PFSK-1 (cell line): ENCODE data around the gene C13orf46.

ENCODE experiments used
- FOXP2 ChIP-seq: optimal IDR thresholded peaks from 2 replicates; pipeline ENCODE3; 2011; ENCODE audit warnings: borderline replicate concordance, control low read depth, inconsistent platforms; ENCODE audit not compliant: insufficient read depth; ENCODE audit errors: extremely low read length, extremely low read depth
- POLR2AphosphoS5 ChIP-seq: IDR thresholded peaks from 2 replicates; pipeline ENCODE4 v1.6.1; 2012; ENCODE audit warnings: low read depth, mild to moderate bottlenecking, control low read depth, low read length, moderate library complexity
- SIN3A ChIP-seq: IDR thresholded peaks from 2 replicates; pipeline ENCODE4 v1.6.1; 2012; ENCODE audit warnings: mild to moderate bottlenecking, low read length, moderate library complexity, borderline replicate concordance; ENCODE audit not compliant: insufficient read depth
- TAF1 ChIP-seq: IDR thresholded peaks from 2 replicates; pipeline ENCODE4 v1.6.1; 2012; ENCODE audit warnings: low read length, control low read depth, borderline replicate concordance; ENCODE audit not compliant: insufficient read depth
- TF ChIP-seq, protein P1 (sequence below), 2 experiments: IDR thresholded peaks; 2 replicates each; pipeline versions ENCODE4 v1.6.1 to v1.8.0; 2011 to 2012; ENCODE audit warnings: low read depth in 2 of 2, low read length in 2 of 2, control low read depth in 1 of 2, inconsistent platforms in 1 of 2, mild to moderate bottlenecking in 1 of 2, moderate library complexity in 1 of 2; ENCODE audit not compliant: insufficient read depth in 1 of 2

Gene C13orf46

DNA sequence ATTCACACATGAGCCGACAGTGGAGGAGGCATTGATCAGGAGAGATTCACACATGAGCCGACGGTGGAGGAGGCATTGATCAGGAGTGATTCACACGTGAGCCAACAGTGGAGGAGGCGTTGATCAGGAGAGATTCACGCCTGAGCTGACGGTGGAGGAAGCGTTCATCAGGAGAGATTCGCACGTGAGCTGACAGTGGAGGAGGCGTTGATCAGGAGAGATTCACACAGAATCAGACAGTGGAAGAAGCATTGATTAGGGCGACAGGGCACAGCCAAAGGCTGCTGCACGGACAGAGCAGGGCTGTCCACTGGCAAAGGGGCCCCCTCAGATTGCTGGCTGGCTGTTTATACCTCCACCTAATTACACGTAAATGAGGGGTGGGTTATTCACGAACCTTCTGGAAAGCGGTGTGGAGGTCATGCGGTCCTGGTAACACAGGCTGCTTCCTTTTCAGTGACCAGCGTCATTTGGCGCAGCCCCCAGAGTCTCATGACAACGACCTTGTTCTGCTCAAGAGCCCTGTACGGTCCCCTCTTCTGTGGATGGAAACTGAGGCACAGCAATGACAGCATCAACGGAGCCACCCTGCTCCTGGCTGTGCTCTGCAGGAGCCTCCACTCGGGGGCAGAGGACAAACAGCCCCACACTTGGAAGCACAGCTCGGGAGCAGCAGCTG lies 59.4 kb downstream of the C13orf46 start:
- TF ChIP-seq FOXP2 (no peak), POLR2AphosphoS5 (no peak), TAF1 (no peak), SIN3A (no peak)
- TF ChIP-seq, protein P1, sequence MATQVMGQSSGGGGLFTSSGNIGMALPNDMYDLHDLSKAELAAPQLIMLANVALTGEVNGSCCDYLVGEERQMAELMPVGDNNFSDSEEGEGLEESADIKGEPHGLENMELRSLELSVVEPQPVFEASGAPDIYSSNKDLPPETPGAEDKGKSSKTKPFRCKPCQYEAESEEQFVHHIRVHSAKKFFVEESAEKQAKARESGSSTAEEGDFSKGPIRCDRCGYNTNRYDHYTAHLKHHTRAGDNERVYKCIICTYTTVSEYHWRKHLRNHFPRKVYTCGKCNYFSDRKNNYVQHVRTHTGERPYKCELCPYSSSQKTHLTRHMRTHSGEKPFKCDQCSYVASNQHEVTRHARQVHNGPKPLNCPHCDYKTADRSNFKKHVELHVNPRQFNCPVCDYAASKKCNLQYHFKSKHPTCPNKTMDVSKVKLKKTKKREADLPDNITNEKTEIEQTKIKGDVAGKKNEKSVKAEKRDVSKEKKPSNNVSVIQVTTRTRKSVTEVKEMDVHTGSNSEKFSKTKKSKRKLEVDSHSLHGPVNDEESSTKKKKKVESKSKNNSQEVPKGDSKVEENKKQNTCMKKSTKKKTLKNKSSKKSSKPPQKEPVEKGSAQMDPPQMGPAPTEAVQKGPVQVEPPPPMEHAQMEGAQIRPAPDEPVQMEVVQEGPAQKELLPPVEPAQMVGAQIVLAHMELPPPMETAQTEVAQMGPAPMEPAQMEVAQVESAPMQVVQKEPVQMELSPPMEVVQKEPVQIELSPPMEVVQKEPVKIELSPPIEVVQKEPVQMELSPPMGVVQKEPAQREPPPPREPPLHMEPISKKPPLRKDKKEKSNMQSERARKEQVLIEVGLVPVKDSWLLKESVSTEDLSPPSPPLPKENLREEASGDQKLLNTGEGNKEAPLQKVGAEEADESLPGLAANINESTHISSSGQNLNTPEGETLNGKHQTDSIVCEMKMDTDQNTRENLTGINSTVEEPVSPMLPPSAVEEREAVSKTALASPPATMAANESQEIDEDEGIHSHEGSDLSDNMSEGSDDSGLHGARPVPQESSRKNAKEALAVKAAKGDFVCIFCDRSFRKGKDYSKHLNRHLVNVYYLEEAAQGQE (IDR thresholded peaks at IDR 0.05; ENCODE audit: insufficient read depth in 1 of 2, low read depth in 2 of 2, low read length in 2 of 2), result no peak

DNA sequence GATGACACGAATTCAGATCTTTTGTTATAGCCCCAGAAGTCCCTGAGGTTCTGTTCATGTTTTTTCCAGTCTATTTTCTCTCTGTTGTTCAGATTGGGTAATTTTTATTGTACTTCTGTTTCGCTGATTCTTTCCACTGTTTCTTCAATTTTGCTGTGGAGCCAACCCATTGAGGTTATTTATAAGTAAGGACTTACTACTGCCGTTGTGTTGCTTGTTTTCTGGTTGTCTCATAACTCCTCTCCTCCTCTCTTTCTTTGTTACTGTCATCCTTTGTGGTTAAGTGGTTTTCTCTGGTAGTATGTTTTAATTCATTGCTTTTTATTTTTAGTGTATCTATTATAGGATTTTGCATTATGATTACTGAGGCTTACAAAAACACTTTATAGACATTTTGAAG lies 61.3 kb downstream of the C13orf46 start:
- TF ChIP-seq POLR2AphosphoS5 (no peak), FOXP2 (no peak), TAF1 (no peak), SIN3A (no peak)
- TF ChIP-seq, protein P1 (IDR thresholded peaks at IDR 0.05; ENCODE audit: insufficient read depth in 1 of 2, low read depth in 2 of 2, low read length in 2 of 2), result no peak

DNA sequence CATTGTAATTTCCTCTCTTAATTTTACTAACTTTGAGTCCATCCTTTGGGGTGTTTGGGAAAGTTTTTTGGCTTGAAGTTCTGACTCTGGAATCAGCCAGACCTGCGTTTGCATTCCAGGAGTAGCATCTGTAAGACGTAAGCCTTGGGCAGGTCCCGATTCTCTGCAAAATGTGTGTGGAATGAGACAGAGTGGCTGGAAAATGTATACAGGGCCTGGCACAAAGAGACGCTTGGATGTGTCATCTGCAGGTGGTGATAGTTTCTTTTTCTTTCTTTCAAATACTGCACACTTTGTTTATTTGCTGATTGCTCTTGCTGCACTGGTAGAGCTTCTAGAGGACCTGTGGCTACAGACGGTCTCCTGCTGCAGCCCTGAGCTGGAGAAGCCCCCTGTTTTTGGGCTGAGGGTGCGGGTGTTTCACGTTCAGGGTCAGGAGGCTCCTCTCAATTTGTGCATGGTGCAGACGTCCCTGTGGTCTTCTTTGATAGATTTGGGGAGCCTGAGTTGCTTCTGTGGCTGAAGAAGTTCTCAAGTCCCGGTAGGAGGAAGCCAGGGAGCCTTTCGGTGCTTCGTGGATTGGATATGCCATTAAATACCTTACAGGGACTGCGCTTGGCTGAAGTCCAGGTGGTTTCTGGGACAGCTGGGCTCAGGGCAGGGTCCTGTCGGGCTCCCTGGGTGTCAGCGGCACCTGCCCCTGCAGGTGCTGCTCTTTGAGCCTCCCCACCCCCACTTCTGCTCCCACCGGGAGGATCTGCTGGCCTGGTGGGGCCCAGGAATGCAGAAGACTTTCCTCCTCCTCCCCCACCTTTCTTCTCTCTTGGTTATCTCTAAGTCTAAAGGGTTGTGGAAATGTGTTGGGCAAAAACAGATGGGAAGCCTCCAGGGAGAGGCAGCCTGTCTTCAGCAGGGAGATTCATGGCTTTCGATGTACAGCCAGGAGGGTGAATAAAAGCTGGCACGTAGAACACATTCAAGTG lies 66.0 kb downstream of the C13orf46 start:
- TF ChIP-seq SIN3A, result no peak
- no peak for TF ChIP-seq TAF1
- TF ChIP-seq, protein P1 (IDR thresholded peaks at IDR 0.05; ENCODE audit: insufficient read depth in 1 of 2, low read depth in 2 of 2, low read length in 2 of 2), result no peak
- no peak for TF ChIP-seq POLR2AphosphoS5
- TF ChIP-seq FOXP2, result no peak

DNA sequence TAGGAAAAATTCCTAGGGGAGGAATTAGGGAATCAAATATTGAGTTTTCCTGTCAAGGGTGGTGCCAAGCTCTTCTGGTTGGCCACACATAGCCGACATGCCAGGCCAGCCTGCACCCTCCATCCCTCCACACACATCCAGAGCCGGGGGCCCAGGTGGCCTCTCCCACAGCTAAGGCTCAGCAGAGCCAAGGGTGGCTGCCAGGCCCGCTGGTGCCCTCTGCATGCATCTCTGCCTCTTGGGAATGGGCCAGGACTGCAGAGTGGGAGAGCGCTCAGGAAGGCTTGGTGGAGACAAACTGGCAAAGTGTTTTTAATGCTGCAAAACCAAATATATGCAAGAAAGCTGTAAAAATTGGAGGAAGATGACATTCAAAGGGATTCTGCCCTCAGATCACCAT lies 67.3 kb downstream of the C13orf46 start:
- TF ChIP-seq FOXP2, result no peak
- TF ChIP-seq, protein P1 (IDR thresholded peaks at IDR 0.05; ENCODE audit: insufficient read depth in 1 of 2, low read depth in 2 of 2, low read length in 2 of 2), result no peak
- no peak for TF ChIP-seq TAF1
- no peak for TF ChIP-seq SIN3A
- TF ChIP-seq POLR2AphosphoS5, result no peak
